Putamen (tissue), 1 donor: ENCODE measurements around the gene MROH7.
"Not testable (repeated sequence)": the region's sequence is repeated elsewhere in the genome, so short reads cannot be mapped to it uniquely, and the experiment has no call there.

Source experiments
- DNase-seq: peaks from one replicate; pipeline ENCODE4 v3.0.0-alpha.2; 2016; ENCODE audit warnings: low spot score

The MROH7 gene

DNA sequence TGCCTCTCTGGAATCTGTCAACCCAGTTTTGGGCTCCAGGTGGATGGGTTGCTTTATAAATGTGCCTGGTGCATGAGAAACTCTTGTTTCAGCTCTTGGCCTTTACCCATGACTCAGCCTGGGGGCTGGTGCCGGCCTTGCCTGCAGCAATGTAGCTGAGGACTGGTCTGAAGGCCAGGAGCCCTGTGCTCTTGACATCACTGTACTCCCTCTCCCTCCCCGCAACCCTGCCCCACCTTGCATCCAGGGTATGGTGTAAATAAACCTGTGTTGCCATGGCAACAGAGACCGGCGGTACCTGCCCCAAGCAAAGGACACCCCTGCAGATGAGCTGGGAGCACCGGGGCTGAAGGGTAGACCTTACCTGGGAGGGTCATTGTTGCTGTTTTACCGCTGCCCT lies 31.5 kb upstream of the MROH7 start:
- no peak for DNase-seq

DNA sequence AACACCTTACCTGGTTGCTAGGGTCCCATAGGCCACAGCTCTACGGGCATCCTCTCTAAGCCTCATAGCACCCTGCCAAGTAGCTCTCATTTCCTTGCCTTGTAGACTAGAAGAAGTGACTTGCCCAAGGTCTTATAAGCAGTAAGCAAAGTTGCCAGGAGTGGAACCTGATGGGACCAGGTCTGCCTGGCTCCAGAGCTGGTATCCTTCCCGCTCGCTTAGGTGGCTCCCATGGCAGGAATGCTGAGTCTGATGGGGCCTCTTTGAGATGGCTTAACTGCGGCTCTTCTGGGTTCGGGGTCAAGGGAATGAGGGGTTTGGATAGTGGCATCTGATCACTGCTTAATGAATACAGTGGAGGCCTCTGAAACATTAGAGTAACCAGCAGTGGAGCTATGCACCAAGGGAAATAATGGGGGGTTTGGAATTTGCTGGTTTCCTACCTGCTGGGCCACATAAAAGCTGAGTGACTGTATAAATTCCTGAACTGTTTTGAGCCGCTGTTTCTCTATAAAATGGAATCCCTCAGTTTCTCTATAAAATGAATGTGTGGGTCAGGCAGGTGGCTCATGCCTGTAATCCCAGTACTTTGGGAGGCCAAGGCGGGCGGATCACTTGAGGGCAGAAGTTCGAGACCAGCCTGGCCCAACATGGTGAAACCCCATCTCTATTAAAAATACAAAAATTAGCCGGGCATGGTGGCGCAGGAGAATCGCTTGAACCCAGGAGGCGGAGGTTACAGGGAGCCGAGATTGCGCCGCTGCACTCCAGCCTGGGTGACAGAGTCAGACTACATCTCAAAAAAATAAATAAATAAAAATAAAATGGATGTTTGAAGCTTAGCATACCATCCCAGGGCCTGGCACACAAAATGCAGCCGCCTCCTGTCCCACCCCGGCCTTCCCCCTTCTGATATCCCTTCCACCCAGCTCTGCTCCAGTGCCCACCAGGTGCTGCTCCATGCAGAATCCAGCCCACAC lies 30.7 kb upstream of the MROH7 start:
- DNase-seq, result no peak

DNA sequence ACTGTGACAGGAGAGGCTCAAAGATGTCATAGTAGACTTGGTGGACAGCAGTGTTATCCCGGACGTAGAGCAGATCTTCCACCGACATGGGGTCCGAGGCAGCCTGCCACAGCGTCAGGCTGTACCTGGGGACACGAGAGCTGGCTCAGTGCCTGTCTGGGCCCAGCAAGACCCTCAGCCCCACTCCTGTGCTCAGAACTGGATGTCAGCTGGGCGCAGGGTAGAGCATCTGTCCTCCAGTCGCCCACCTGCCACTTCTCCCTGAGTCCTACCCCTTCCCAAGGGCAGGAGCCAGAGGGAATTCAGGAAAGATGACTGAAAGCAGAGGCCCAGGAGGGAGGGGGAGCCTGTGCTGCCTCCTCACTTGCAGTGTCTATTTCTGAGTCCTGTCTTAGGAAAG lies 30.0 kb upstream of the MROH7 start:
- no peak for DNase-seq

DNA sequence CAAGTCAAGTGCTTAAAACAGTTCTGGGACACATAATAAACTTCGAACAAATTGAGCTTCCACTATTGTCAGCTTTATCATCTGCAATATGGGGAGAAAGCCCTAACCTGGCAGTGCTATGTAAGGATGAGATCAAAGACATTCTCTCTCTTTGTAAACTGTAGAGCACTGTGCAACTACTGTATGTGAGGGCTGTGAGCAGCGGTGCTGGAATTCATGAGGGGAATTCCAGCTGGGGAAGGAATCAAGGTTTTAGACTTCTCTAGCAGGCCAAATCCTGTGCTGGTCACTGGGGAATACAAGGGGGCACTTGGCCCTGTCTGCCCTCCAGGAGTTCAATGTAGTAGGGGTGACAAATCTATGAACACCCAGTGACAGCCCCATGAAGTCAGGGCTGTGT lies 27.6 kb upstream of the MROH7 start:
- DNase-seq, result no peak

DNA sequence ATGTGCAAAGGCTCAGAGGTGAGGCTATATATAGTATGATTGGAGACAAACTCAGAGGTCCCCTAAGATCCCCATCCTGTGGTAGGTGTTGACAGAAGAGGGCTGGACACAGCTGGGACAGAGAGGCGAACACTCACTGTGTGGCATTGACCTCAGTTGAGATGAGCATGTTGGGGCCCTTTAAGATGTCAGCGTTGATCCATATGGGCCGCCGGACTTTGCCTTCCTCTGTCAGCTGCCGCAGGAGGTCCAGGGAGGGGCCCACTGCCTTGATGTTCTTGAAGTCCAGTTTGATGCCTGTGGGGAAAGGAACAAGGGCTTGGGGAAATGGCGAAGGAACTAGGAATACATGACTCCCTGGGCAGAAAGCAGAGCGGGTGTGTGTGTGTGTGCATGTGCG lies 27.0 kb upstream of the MROH7 start:
- no peak for DNase-seq

DNA sequence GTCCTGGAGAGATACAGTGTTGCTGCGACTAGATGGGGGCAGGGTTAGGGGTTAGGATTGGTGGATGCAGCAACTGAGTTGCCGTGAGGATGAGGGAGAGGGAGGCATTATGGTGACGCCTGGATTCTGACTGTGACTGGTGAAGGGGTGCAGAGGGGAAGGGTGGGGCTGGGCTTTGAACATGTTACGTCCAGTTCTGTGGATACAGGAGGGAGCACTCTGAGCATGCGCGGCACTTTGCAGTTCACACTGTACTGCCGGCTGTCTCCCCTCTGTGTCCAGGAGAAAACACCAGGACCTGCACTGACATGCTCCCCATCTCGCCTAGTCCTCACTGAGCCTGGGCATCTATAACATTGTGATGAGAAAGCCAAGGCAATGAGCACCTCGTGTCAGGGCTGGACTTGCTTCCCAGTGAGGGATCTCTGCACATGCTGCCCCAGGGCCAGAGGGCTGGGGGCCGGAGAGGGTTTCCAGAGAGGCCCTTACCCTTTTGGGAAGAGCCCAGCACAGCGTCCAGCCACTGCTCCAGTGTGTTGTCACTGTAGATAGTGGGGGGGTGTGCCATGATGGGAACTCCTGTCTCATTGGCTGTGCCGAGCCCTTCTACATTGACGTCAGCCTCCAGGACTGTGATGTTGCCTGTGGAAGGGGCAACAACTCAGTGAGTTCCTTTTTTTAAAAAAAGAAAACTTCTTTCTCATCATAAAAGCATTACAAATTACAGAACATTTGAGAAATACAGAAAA lies 25.9 kb upstream of the MROH7 start:
- DNase-seq, result no peak

DNA sequence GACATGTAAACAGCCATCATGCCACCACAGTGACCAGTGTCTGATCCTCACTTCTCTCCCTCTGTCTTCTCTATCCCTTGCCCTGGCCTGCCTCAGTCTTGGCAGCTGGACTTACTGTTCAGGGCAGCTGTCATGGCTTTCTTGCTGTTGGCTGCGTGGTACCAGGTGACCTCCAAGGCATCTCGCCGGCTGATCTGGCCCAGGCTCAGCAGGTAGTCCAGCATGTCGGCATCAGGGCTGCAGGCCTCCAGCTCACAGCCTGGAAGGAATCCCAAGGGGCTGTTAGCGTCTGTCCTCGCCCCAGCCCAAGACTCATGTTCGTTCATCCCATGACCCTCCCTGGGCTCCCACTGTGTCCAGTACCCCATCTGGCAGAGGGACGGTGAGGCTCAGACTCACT lies 21.8 kb upstream of the MROH7 start:
- no peak for DNase-seq

DNA sequence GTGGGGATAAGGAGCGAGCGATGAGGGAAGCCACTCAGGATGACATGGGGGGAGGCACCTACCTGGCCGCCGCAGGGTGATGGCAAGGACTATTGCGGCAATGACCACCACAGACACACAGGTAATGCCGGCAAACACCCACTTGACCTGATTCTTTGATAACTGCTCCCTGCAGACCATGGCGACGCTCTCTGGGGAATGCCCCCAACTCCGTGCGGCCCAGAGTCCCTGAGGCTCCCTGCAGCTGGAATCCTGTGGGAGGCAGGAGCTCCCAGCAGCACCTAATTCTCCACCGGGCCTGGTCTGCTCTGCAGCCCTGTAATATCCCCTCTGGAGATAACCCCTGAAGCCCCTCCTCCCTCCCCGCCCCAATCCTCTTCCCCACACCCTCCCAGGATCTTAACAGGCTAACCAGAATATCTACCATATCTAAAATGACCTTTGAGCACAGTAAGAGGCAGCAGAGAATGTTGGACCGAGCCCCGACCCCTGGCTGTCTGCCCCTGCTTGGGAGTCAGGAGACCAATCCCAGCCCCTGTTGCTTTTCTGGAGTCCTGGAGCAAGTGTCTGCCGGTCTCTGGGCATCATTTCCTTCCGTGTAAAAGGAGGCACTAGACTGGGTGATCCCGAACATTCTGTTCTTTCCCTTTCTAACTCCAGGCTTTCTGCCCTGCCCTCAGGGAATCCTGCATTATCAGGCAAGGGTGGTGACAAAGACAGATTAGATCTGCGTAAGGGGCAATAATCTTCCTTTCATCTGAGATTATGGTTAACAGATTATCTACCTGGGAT lies 18.2 kb upstream of the MROH7 start, which contains the start of gene FAM151A:
TSS of gene FAM151A (minus strand) at position 310 of the 792 bp plus-strand sequence. CDS start at position 180, 130 bp downstream.
- no peak for DNase-seq

DNA sequence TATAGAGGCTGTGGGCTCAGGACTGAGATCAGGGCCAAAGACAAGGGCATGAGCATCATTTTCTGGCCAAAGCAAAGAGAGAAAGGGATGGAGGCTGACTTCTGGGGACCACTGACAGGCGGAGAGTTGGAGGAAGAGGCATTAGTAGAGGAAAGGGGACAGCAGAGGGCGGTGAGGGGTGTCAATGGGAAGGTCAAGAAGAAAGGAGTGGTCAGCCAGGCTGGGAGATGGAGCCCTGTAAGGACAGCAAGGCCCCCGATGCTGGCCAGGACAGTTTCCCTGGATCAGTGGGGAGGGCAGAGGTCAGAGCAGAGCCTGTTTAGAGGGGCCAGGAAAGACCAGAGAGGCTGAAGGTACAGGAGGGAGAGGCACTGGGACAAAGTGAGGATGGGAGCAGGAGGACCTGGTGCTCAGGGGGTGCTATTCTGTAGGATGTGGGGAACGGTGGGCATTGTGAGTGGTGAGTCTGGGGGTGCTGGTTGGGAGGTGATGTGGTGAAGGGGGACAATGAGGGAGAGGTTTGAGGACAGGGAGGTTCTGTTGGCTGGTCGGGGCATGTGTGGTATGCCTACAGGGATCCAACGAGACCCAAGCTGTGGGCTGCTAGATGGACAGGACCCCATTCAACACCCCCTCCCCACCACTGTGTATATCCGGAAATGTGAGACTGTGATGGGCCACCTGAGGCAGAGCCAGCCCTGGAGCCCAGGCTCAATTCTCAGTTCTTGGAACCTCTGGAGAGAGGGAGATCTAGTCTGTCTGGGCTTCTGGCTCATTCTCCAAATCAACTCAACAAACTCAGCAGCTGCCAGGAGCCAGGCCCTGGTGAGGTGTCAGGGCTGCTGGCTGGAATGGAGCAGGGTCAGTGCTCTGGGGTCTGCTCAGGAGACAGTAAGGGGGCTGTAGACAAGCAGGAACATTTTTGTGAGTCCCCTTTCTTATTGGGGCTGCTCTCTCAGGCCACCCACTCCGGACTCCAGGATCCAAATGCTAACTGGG lies 16.8 kb upstream of the MROH7 start:
- no peak for DNase-seq

DNA sequence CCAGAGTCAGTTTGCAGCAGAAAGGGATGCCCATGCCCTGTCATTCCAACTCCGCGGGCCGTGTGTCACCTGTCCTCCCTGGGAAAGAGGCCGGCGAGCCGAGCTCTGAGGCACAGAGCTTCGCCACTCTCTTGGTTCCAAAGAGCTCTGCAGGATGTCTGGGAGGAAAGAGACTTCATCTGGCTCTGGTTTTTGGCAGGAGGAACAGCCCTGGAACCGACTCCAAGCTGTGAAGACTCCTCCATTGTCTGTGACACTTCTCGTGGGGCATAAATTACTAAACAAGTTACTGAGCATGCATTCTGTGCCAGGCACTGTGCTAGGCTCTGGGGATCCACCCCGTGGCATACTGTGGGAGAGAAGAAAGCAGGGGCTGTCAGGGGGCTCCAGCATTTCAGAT lies 14.4 kb upstream of the MROH7 start:
- no peak for DNase-seq

DNA sequence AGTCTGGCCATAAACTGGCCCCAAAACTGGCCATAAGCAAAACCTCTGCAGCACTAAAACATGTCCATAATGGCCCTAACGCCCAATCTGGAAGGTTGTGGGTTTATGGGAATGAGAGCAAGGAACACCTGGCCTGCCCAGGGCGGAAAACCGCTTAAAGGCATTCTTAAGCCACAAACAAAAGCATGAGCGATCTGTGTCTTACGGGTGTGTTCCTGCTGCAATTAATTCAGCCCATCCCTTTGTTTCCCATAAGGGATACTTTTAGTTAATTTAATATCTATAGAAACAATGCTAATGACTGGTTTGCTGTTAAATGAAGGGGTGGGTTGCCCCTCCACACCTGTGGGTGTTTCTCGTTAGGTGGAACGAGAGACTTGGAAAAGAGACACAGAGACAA lies 5.8 kb upstream of the MROH7 start:
- not testable (repeated sequence) for DNase-seq

DNA sequence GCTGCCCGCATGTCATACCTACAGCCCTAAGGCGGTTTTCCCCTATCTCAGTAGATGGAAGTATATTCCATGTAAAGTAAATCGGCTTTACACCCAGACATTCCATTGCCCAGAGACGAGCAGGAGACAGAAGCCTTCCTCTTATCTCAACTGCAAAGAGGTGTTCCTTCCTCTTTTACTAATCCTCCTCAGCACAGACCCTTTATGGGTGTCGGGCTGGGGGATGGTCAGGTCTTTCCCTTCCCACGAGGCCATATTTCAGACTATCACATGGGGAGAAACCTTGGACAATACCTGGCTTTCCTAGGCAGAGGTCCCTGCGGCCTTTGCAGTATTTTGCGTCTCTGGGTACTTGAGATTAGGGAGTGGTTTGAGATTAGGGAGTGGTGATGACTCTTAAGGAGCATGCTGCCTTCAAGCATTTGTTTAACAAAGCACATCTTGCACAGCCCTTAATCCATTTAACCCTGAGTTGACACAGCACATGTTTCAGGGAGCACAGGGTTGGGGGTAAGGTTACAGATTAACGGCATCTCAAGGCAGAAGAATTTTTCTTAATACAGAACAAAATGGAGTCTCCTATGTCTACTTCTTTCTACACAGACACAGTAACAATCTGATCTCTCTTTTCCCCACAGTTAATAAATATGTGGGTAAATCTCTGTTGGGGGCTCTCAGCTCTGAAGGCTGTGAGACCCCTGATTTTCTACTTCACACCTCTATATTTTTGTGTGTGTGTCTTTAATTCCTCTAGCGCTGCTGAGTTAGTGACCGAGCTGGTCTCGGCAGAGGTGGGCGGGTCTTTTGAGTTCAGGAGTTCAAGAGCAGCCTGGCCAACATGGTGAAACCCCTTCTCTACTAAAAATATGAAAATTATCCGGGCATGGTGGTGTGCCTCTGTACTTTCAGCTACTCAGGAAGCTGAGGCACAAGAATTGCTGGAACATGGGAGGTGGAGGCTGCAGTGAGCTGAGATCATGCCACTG lies 4.8 kb upstream of the MROH7 start:
- DNase-seq, result not testable (repeated sequence)

DNA sequence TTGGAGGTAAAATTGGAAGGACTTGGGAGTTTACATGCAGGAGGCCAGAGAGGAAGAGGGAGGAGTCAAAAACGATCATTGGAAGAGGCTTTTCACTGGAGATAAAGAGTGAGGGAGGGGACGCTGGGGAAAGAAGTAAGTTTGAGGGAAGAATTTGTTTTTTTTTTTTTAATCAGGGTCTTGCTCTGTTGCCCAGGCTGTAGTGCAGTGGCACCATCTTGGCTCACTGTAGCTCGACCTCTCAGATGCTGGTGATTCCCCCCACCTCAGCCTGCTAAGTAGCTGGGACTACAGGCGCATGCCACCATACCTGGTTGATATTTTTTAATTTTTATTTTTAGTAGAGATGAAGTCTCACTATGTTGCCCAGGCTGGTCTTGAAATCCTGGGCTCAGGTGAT lies 1.2 kb upstream of the MROH7 start:
- DNase-seq, result no peak

DNA sequence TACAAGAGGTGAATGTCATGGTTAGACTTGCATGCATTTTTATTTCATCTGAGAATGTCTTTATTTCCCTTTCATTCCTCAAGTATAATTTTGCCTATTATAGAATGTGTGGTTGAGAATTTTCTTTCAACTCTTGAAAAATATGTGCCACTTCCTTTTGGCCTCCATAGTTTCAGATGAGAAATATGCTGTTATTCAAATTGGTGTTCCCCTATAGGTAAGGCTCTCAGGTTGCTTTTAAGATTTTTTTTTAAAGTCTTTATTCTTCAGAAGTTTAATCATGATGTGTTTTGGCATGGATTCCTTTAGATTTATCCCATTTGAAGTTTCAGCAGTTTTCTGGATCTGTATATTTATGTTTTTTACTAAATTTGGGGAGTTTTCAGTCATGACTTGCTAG lies 2.1 kb downstream of the MROH7 start:
- no peak for DNase-seq

DNA sequence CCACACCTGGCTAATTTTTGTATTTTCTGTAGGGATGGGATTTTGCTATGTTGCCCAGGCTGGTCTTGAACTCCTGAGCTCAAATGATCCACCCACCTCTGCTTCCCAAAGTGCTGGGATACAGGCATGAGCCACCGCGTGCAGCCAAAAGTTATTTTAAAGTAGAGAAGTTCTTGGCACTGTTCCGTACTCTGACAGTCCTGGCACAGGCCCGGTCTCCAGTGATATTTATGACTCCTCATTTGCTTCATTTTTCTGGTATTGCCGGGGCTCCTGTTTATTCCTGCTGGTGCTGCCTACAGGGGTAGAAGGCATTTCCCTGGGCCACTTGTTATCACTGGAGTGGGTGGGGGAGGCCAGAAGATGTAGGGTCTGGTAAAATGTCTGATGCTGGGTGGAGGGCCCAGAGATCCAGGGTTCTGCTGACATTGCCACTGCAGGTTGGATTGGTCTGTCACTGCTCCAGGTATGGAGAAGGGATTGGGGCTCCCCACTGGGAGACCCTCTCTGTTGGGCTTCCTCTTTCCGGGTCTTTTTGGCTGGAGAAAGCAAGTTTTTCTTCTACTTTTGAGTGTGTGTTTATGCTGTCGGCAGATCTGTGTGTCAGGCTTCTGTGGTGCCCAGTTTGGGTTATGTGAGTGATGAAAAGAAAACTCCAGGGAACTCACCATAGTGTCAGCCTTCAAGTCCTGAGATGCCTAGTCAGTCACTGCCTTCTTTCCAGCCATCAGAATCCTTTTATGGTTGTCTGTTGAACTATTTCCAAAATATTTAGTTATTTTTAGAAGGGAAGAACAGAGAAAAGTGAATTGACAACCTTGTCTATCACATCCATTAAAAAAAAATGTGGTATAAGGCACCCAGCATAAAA lies 4.5 kb downstream of the MROH7 start:
- DNase-seq, result no peak

DNA sequence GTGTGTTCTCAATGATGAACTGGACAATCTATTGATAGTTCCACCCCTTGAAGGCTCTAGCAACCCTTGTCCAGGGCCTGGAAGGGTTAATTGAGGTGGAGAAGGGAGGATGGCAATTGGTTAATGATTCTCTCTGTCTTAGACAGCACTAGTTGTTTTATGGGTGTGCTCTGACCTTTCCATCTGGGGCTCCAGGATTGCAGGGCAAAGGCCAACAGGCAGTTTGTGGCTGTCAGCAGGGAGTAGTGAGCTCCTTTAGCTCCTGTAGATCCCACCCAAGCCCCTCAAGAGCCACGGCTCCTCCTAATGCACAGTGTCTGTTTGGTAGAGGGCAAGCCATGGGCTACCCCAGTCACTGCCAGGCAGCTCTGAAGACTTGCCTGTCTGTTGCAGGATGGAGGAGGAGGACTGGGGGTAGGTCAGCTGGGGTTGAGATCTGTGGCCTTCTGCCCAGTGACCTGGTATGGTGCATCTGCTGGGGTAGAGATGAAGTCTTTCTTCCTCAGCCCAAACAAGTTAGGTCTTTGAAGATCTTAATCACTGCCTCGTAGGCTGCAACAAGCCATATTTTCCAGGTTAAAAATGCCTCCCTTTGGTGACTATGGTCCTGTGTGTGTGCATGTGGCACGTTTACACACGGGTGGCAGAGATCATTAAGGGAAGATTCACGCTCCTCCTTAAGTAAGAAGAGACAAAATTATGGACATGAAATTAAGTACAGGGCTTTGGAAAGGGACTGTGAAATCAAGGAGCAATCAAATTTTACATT lies 7.7 kb downstream of the MROH7 start:
- DNase-seq, result no peak

DNA sequence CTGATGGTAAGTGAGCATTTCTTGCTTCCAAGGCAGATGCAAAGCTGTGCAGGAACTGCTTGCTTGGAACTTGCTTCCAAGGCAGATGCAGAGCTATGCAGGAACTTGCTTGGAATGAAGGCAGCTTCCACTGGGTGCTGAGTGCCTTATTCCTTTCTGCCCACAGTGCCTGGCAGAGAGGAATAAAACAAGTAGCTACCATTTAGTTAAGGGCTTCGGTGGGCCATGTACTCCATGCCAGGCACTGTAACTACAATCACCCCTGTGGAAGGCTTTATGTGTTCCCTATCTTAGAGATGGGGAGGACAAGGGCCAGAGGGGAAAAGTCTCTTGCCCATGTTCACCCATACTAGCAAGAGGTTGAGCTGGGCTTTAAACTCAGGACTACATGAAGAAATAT lies 8.3 kb downstream of the MROH7 start:
- DNase-seq, result no peak

DNA sequence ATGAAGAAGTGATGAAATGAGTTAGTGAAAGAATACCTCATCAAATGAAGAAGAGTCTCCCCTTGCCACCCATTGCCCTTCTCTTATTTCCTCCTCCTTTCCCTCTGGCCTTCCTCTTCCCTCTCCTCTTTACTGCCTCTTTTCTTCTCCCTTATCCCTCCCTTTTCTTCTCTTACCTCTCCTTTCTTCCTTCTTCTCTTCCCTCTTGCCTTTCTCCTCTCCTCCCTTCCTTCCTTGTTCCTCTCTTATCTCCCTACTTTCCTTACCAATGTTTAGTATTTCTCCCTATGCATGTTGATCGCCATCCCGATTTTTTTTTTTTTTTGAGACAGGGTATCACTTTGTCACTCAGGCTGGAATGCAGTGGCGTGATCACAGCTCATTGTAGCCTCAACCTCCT lies 8.8 kb downstream of the MROH7 start:
- DNase-seq, result no peak
